NOMO-1 treated with DMSO at 0.1 percent for 48 hours (cell line): Measurements from ENCODE around the gene GNGT2.
"Not testable (repeated sequence)": the region's sequence is repeated elsewhere in the genome, so short reads cannot be mapped to it uniquely, and the experiment has no call there.

Experiments
- DNase-seq: peaks from one replicate; lab custom pipeline; 2025; ENCODE audit not compliant: unreplicated experiment; lab: John Stamatoyannopoulos, UW

The GNGT2 gene

GRCh38 chr17:49180998-49181635, 29.3 kb downstream of the GNGT2 start:
- no peak for DNase-seq

- peak; percentile 34 for DNase-seq
Observed at GRCh38 chr17:49180303-49180702, 30.1 kb downstream of the GNGT2 start.

- DNase-seq = not testable (repeated sequence)
Observed at GRCh38 chr17:49175978-49176377, 34.4 kb downstream of the GNGT2 start.

GRCh38 chr17:49170711-49171110, 39.7 kb downstream of the GNGT2 start:
- DNase-seq = not testable (repeated sequence)

- DNase-seq = no peak
Observed at GRCh38 chr17:49170216-49170615, 40.2 kb downstream of the GNGT2 start.

GRCh38 chr17:49168706-49169105, 41.7 kb downstream of the GNGT2 start:
- no peak for DNase-seq

- no peak for DNase-seq
Observed at GRCh38 chr17:49165143-49165542, 45.2 kb downstream of the GNGT2 start.

GRCh38 chr17:49162866-49163265, 47.5 kb downstream of the GNGT2 start:
- no peak for DNase-seq

GRCh38 chr17:49157784-49158183, 52.6 kb downstream of the GNGT2 start:
- DNase-seq = no peak

- DNase-seq = no peak
Observed at GRCh38 chr17:49156256-49156655, 54.1 kb downstream of the GNGT2 start.
